ENCODE results near the gene THBD. TPM values are rescaled to one million over a fixed set of nuclear protein-coding genes. Genes with fewer than 3 reads are reported as not detected.

Gene THBD
- polyA plus RNA-seq, 1 experiment = 0.10 TPM

- Histone ChIP-seq H3K4me3 (ENCODE audit: low read depth, low read length) (no peak overlapping the region), H3K27me3 (ENCODE audit: control insufficient read depth, insufficient read depth, low read length) (peaks cover 35% of the 10 kb centered on the region), H3K9me3 (ENCODE audit: control insufficient read depth, insufficient read depth, low read length) (no peaks in the 10 kb centered on the region), H3K27ac (ENCODE audit: low read depth, low read length) (no peak overlapping the region)
- TF ChIP-seq CTCF (IDR thresholded peaks at IDR 0.05; ENCODE audit: low read depth, low read length) = no peak
- ChIA-PET POLR2A (no interaction called here), CTCF (interaction anchor here (1.2 to 1.5 kb wide), 3 partner anchors 10 to 245 kb away, joined by 3 to 4 read pairs (median 3); no protein-coding TSS in a partner anchor)
- no peak for DNase-seq (ENCODE audit: low read depth, low spot score)
Measured at GRCh38 chr20:23095499-23095898, 46.0 kb upstream of the THBD start.

GRCh38 chr20:23094927-23095326 lies 45.5 kb upstream of the THBD start:
- Histone ChIP-seq H3K27me3 (ENCODE audit: control insufficient read depth, insufficient read depth, low read length) (peaks cover 38% of the 10 kb centered on the region), H3K27ac (ENCODE audit: low read depth, low read length) (no peak overlapping the region), H3K4me3 (ENCODE audit: low read depth, low read length) (no peak overlapping the region), H3K9me3 (ENCODE audit: control insufficient read depth, insufficient read depth, low read length) (no peaks in the 10 kb centered on the region)
- ChIA-PET CTCF (interaction anchor here (1.2 to 1.5 kb wide), 3 partner anchors 11 to 246 kb away, joined by 3 to 4 read pairs (median 3); no protein-coding TSS in a partner anchor), POLR2A (no interaction called here)
- DNase-seq (ENCODE audit: low read depth, low spot score) = no peak
- no peak for TF ChIP-seq CTCF (IDR thresholded peaks at IDR 0.05; ENCODE audit: low read depth, low read length)

GRCh38 chr20:23094213-23094896 lies 44.9 kb upstream of the THBD start:
- TF ChIP-seq CTCF (IDR thresholded peaks at IDR 0.05; ENCODE audit: low read depth, low read length) = no peak
- ChIA-PET POLR2A (no interaction called here), CTCF (interaction anchor here (1.2 to 1.5 kb wide), 2 partner anchors 11 to 246 kb away, joined by 3 to 4 read pairs; no protein-coding TSS in a partner anchor)
- Histone ChIP-seq H3K9me3 (ENCODE audit: control insufficient read depth, insufficient read depth, low read length) (no peaks in the 10 kb centered on the region), H3K4me3 (ENCODE audit: low read depth, low read length) (no peak overlapping the region), H3K27me3 (ENCODE audit: control insufficient read depth, insufficient read depth, low read length) (peaks cover 38% of the 10 kb centered on the region), H3K27ac (ENCODE audit: low read depth, low read length) (no peak overlapping the region)
- no peak for DNase-seq (ENCODE audit: low read depth, low spot score)

GRCh38 chr20:23093613-23094012 lies 44.1 kb upstream of the THBD start:
- no peak overlapping the region for H3K27ac ChIP-seq (ENCODE audit: low read depth, low read length)
- DNase-seq (ENCODE audit: low read depth, low spot score) = no peak
- POLR2A ChIA-PET = no interaction called here

More at GRCh38 chr20:23093613-23094012, 44.1 kb upstream of the THBD start:
- peaks cover 38% of the 10 kb centered on the region for H3K27me3 ChIP-seq (ENCODE audit: control insufficient read depth, insufficient read depth, low read length)
- no peak overlapping the region for H3K4me3 ChIP-seq (ENCODE audit: low read depth, low read length)
- no peaks in the 10 kb centered on the region for H3K9me3 ChIP-seq (ENCODE audit: control insufficient read depth, insufficient read depth, low read length)
- TF ChIP-seq CTCF (IDR thresholded peaks at IDR 0.05; ENCODE audit: low read depth, low read length) = no peak
- CTCF ChIA-PET = no interaction called here
